ENCODE measurements around the gene RAB40AL.
"Not testable (repeated sequence)": the region's sequence is repeated elsewhere in the genome, so short reads cannot be mapped to it uniquely, and the experiment has no call there.

The RAB40AL gene

DNA sequence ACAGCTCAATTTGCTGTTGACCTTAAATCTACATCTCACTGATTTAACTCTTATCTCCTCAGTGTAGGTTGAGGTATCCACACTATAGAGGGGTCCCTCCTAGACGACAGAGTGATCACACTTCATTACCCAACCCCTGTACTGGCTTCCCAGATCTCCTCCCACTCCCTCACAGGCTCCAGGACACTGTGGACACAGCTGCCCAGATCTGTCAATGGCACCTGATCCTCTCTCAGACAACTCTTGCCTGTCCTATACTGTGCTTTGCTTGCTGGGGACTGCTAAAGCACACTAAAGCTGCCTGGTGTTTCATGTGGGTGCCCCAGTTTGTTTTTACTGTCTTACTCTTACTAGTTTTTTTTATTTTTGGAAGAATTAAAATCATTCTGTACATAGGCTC is 27.9 kb downstream of the RAB40AL start:
- CTCF ChIA-PET = no interaction called here
- H3K27ac ChIP-seq = no peak overlapping the region
- TF ChIP-seq, protein P1, sequence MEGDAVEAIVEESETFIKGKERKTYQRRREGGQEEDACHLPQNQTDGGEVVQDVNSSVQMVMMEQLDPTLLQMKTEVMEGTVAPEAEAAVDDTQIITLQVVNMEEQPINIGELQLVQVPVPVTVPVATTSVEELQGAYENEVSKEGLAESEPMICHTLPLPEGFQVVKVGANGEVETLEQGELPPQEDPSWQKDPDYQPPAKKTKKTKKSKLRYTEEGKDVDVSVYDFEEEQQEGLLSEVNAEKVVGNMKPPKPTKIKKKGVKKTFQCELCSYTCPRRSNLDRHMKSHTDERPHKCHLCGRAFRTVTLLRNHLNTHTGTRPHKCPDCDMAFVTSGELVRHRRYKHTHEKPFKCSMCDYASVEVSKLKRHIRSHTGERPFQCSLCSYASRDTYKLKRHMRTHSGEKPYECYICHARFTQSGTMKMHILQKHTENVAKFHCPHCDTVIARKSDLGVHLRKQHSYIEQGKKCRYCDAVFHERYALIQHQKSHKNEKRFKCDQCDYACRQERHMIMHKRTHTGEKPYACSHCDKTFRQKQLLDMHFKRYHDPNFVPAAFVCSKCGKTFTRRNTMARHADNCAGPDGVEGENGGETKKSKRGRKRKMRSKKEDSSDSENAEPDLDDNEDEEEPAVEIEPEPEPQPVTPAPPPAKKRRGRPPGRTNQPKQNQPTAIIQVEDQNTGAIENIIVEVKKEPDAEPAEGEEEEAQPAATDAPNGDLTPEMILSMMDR (conservative IDR thresholded peaks at IDR 0.05; ENCODE audit: low read depth) = no peak
- POLR2A ChIA-PET (ENCODE audit: low non-redundant PET) = no interaction called here
- no peak for DNase-seq (ENCODE audit: low spot score)

DNA sequence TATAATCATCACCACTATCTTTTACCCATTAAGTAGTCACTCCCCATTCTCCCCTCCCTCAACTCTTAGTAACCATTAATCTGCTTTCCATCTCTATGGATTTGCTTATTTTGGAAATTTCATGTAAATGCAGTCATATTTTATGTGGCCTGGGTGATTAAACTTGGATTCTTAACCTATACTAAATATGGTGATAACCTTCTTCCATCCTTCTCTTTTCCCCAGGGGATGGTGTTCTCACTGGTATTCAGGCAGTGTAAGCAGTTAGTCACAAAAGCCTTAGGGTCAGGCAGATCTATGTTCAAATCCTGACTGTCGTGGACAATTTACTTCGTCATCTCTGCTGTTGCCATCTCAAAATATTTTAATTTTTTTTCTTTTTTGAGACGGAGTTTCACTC is 29.6 kb downstream of the RAB40AL start:
- ChIA-PET CTCF (interaction anchor here (0.9 kb wide), 1 partner anchor 15 kb away, joined by 3 read pairs; no protein-coding TSS in a partner anchor), POLR2A (ENCODE audit: low non-redundant PET) (no interaction called here)
- TF ChIP-seq, protein P1 (conservative IDR thresholded peaks at IDR 0.05; ENCODE audit: low read depth) = no peak
- DNase-seq (ENCODE audit: low spot score) = no peak
- no peak overlapping the region for H3K27ac ChIP-seq

DNA sequence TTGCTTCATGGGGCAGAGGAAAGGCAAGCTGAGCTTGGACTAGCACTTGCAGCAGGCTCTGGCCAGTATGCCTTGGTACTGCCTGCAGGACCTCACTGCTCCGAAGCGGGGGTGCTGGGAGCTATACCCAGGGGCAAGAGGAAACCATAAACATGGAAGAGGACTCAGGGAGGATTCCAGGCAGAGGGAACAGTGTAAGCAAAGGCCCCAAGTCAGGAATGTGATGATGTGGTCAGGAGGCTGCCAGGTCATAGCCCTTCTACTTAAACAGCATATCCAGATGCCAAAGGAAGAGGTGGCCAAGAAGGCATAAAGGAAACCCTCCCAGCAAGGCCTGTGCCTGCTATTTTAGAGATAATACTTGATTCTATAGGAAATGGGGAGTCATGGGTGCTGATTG is 31.1 kb downstream of the RAB40AL start:
- ChIA-PET POLR2A (ENCODE audit: low non-redundant PET) (no interaction called here), CTCF (interaction anchor here (0.6 kb wide), 1 partner anchor 68 kb away, joined by 3 read pairs; no protein-coding TSS in a partner anchor)
- DNase-seq (ENCODE audit: low spot score) = no peak
- H3K27ac ChIP-seq = no peak overlapping the region
- TF ChIP-seq, protein P1 (conservative IDR thresholded peaks at IDR 0.05; ENCODE audit: low read depth) = no peak

DNA sequence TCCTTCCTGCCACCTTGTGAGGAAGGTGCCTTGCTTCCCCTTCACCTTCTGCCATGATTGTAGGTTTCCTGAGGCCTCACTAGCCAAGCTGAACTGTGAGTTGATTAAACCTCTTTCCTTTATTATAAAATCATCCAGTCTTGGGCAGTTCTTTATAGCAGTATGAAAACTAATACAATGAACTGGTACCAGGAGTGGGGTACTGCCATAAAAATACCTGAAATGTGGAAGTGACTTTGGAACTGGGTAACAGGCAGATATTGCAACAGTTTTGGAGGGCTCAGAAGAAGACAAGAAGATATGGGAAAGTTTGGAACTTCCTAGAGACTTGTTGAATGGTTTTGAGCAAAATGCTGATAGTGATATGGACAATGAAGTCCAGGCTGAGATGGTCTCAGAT is 34.5 kb downstream of the RAB40AL start:
- POLR2A ChIA-PET (ENCODE audit: low non-redundant PET); H3K27ac ChIP-seq; DNase-seq (ENCODE audit: low spot score); CTCF ChIA-PET: not testable (repeated sequence)

DNA sequence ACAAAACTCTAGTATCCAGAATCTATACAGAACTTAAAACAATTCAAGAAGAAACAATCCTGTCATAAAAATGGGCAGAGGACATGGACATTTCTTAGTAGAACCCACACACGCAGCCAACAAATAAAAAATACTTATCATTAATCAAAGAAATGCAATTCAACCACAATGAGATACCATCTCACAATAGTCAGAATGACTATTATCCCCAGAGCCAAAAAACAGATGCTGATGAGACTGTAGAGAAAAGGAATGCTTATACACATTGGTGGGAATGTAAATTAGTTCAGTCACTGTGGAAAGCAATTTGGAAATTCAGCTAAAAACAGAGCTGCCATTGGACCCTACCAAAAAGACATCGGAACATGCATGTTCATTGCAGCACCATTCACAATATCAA is 37.9 kb downstream of the RAB40AL start:
- ChIA-PET CTCF (no interaction called here), POLR2A (ENCODE audit: low non-redundant PET) (no interaction called here)
- H3K27ac ChIP-seq = no peak overlapping the region
- TF ChIP-seq, protein P1 (conservative IDR thresholded peaks at IDR 0.05; ENCODE audit: low read depth) = no peak
- DNase-seq (ENCODE audit: low spot score) = no peak

DNA sequence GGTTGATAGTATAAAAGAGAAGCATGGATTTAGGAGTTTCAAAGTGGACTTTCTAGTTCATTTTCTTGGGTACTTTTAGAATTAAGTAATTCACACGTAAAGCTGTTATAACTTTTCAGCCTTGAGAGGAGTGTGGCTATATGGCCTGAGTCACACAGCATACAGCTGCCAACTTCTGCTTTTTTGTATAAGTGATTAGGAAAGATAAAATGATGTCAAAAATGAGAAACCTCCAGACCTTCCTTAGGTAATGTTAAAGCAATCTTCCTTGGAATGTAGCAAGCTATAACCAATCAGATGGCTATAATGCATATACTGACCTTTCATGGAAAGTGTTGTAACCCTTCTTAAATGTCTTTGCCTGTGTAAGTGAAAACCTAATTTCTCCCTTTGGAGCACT is 39.2 kb downstream of the RAB40AL start:
- no peak for DNase-seq (ENCODE audit: low spot score)
- H3K27ac ChIP-seq = no peak overlapping the region
- ChIA-PET POLR2A (ENCODE audit: low non-redundant PET) (no interaction called here), CTCF (no interaction called here)
- TF ChIP-seq, protein P1 (conservative IDR thresholded peaks at IDR 0.05; ENCODE audit: low read depth) = no peak

DNA sequence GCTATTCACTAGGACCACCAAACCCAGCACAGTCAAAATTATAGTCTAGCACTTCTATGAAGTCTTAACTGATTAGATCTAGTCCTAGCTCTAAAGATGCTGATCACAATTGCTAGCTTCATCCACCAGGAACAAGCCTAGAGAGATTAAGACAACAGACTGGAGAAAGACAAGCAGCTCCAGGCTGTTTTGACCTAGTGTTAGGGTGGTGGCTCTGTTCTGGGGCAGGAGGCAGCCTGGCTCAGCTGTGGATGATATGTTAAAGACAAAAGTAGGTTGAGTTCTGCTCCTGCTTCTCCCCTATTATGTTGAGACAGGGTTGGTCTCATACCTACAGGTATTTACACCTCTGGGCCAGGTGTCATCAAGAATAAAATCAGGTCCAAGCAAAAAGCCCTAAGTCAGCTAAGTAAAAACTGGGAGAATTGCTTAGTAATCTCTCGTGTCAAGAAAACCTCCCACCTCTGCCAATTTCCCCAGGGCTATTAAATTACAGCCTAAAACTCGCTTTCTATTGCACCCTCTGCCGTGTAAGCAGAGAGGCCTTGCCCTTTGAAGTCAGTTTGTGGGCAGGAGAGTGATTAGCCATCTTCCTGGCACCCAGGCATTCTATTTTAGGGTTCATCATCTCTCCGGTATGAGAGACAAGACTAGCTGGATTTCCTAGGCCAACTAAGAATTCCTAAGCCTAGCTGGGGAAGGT is 39.9 kb downstream of the RAB40AL start:
- CTCF ChIA-PET = no interaction called here

More for the DNA sequence above, 39.9 kb downstream of the RAB40AL start:
- peak; percentile 47 for DNase-seq (ENCODE audit: low spot score)
- TF ChIP-seq, protein P1 (conservative IDR thresholded peaks at IDR 0.05; ENCODE audit: low read depth) = no peak
- POLR2A ChIA-PET (ENCODE audit: low non-redundant PET) = no interaction called here
- H3K27ac ChIP-seq = no peak overlapping the region
